SK-N-SH treated with all-trans-retinoic acid at 6 μM for 48 hours (cell line): ENCODE data around the gene TWF2.

Source experiments
- ARNTL ChIP-seq: fragments of 450-650 bp; formaldehyde crosslinking; IDR thresholded peaks from 2 replicates; pipeline ENCODE4 v1.5.0; 2020; ENCODE audit warnings: low read depth, mild to moderate bottlenecking, moderate library complexity, borderline replicate concordance
- BACH2 ChIP-seq: fragments of 250-450 bp; sonication (Bioruptor Pico); IDR thresholded peaks from 2 replicates; pipeline ENCODE4 v1.9.0; 2021; ENCODE audit warnings: mild to moderate bottlenecking, borderline replicate concordance
- GLIS3 ChIP-seq: fragments of 250-450 bp; sonication (Bioruptor Pico); IDR thresholded peaks from 2 replicates; pipeline ENCODE4 v1.5.0; 2020; ENCODE audit warnings: mild to moderate bottlenecking, moderate library complexity
- RARB ChIP-seq: fragments of 250-450 bp; sonication (Bioruptor Pico); IDR thresholded peaks from 2 replicates; pipeline ENCODE4 v1.8.0; 2021; ENCODE audit warnings: mild to moderate bottlenecking, moderate library complexity
- ZFP30 ChIP-seq: fragments of 450-650 bp; formaldehyde crosslinking; IDR thresholded peaks from 2 replicates; pipeline ENCODE4 v1.5.0; 2022; ENCODE audit warnings: mild to moderate bottlenecking, moderate library complexity
- TF ChIP-seq, protein P1 (sequence below): fragments of 250-450 bp; sonication (Bioruptor Pico); IDR thresholded peaks from 2 replicates; pipeline ENCODE4 v1.5.0; 2020; ENCODE audit warnings: mild to moderate bottlenecking, moderate library complexity
- TF ChIP-seq, protein P2 (sequence below): fragments of 250-450 bp; sonication (Bioruptor Pico); IDR thresholded peaks from 2 replicates; pipeline ENCODE4 v1.8.0; 2020; ENCODE audit warnings: mild to moderate bottlenecking, moderate library complexity, borderline replicate concordance

DNA sequence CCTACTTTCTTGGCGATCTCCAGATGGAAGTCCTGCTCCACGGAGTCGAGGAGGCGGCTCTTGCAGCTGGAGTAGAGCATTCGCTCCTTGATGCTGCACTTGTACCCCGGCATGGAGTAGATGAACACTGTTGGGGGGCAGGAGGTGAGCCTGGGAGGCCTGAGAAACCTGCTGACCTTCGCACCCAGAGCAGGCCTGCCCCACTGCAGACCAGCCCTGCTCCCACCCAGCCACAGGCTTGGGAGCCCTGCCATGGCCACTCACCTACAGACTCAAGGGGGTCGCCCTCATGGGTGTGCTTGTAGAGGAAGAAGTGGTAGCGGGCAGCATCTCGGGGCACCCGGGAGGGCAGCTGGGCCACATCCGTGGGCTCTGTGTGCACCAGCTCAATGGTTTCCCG is 9.3 kb downstream of the TWF2 start:
- TF ChIP-seq, protein P1, sequence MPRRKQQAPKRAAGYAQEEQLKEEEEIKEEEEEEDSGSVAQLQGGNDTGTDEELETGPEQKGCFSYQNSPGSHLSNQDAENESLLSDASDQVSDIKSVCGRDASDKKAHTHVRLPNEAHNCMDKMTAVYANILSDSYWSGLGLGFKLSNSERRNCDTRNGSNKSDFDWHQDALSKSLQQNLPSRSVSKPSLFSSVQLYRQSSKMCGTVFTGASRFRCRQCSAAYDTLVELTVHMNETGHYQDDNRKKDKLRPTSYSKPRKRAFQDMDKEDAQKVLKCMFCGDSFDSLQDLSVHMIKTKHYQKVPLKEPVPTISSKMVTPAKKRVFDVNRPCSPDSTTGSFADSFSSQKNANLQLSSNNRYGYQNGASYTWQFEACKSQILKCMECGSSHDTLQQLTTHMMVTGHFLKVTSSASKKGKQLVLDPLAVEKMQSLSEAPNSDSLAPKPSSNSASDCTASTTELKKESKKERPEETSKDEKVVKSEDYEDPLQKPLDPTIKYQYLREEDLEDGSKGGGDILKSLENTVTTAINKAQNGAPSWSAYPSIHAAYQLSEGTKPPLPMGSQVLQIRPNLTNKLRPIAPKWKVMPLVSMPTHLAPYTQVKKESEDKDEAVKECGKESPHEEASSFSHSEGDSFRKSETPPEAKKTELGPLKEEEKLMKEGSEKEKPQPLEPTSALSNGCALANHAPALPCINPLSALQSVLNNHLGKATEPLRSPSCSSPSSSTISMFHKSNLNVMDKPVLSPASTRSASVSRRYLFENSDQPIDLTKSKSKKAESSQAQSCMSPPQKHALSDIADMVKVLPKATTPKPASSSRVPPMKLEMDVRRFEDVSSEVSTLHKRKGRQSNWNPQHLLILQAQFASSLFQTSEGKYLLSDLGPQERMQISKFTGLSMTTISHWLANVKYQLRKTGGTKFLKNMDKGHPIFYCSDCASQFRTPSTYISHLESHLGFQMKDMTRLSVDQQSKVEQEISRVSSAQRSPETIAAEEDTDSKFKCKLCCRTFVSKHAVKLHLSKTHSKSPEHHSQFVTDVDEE (CRISPR knock-in tag), result no peak
- TF ChIP-seq ARNTL (CRISPR knock-in tag) (no peak), RARB (no peak), BACH2 (CRISPR knock-in tag) (no peak), GLIS3 (CRISPR knock-in tag) (no peak), ZFP30 (CRISPR knock-in tag) (no peak)
- TF ChIP-seq, protein P2, sequence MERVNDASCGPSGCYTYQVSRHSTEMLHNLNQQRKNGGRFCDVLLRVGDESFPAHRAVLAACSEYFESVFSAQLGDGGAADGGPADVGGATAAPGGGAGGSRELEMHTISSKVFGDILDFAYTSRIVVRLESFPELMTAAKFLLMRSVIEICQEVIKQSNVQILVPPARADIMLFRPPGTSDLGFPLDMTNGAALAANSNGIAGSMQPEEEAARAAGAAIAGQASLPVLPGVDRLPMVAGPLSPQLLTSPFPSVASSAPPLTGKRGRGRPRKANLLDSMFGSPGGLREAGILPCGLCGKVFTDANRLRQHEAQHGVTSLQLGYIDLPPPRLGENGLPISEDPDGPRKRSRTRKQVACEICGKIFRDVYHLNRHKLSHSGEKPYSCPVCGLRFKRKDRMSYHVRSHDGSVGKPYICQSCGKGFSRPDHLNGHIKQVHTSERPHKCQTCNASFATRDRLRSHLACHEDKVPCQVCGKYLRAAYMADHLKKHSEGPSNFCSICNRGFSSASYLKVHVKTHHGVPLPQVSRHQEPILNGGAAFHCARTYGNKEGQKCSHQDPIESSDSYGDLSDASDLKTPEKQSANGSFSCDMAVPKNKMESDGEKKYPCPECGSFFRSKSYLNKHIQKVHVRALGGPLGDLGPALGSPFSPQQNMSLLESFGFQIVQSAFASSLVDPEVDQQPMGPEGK (CRISPR knock-in tag), result no peak
